Measurements from ENCODE around the gene RNF181. TPM values are rescaled to one million over a fixed set of nuclear protein-coding genes. Genes with fewer than 3 reads are reported as not detected.

Gene RNF181
- total RNA-seq, 1 experiment from 2014 or later = 123 TPM

- Mint-ChIP-seq H3K36me3 (ENCODE audit: insufficient read depth, unreplicated experiment) (peaks cover 33% of the 10 kb centered on the region), H3K27ac (ENCODE audit: unreplicated experiment) (no peak overlapping the region), H3K9me3 (ENCODE audit: unreplicated experiment) (no peaks in the 10 kb centered on the region), H3K4me1 (ENCODE audit: low read depth, unreplicated experiment) (peaks cover 18% of the 10 kb centered on the region), H3K27me3 (ENCODE audit: insufficient read depth, unreplicated experiment) (no peaks in the 10 kb centered on the region), H3K4me3 (ENCODE audit: unreplicated experiment) (peak overlapping the region; percentile 97)
- TF ChIP-seq CTCF (IDR thresholded peaks at IDR 0.05; ENCODE audit: insufficient read depth in 1 of 2, low read depth in 1 of 2, low read length in 1 of 2, severe bottlenecking in 1 of 2, unreplicated experiment in 1 of 2) = no peak
- ChIA-PET CTCF (interaction anchor here (0.6 to 0.7 kb wide), 2 partner anchors 12 to 58 kb away, joined by 6 to 9 read pairs; partner anchors contain the start of gene MAT2A), POLR2A (interaction anchor here (0.6 to 1.1 kb wide), 2 partner anchors 13 to 36 kb away, joined by 4 to 8 read pairs; partner anchors contain the start of gene GGCX)
- no peak for DNase-seq
- peaks cover 14% of the 10 kb centered on the region; the same call in 1 of the 2 replicates for H3K4me1 ChIP-seq
- BruUV-seq (replicated peaks) = no TSS peak
- peaks cover 11% of the 10 kb centered on the region for H3K36me3 ChIP-seq (ENCODE audit: control insufficient read depth, insufficient read depth, low read length)
- no peak overlapping the region; the same call in 1 of the 2 replicates for H3K4me3 ChIP-seq (ENCODE audit: low read depth, low read length)
- H3K27me3 ChIP-seq (replicated peaks; ENCODE audit: control insufficient read depth, insufficient read depth, low read length) = no peaks in the 10 kb centered on the region
- intact Hi-C loops (cut with micrococcal nuclease; ENCODE audit: unreplicated experiment) = no loop called here
- no peaks in the 10 kb centered on the region for H3K9me3 ChIP-seq
Observed at GRCh38 chr2:85597241-85597640, 1.7 kb downstream of the RNF181 start.

- DNase-seq = no peak
- ChIA-PET CTCF (no interaction called here), POLR2A (no interaction called here)
- Mint-ChIP-seq H3K27ac (ENCODE audit: unreplicated experiment) (no peak overlapping the region), H3K27me3 (ENCODE audit: insufficient read depth, unreplicated experiment) (no peaks in the 10 kb centered on the region), H3K9me3 (ENCODE audit: unreplicated experiment) (no peaks in the 10 kb centered on the region), H3K4me3 (ENCODE audit: unreplicated experiment) (no peak overlapping the region), H3K4me1 (ENCODE audit: low read depth, unreplicated experiment) (peaks cover 20% of the 10 kb centered on the region), H3K36me3 (ENCODE audit: insufficient read depth, unreplicated experiment) (peaks cover 46% of the 10 kb centered on the region)
- Histone ChIP-seq H3K36me3 (ENCODE audit: control insufficient read depth, insufficient read depth, low read length) (peaks cover 11% of the 10 kb centered on the region), H3K4me3 (ENCODE audit: low read depth, low read length) (no peak overlapping the region), H3K4me1 (peaks cover 16% of the 10 kb centered on the region; the same call in 1 of the 2 replicates), H3K27me3 (replicated peaks; ENCODE audit: control insufficient read depth, insufficient read depth, low read length) (no peaks in the 10 kb centered on the region), H3K9me3 (no peaks in the 10 kb centered on the region)
- intact Hi-C loops (cut with micrococcal nuclease; ENCODE audit: unreplicated experiment) = no loop called here
- BruUV-seq (replicated peaks) = no TSS peak
- TF ChIP-seq CTCF (IDR thresholded peaks at IDR 0.05; ENCODE audit: insufficient read depth in 1 of 2, low read depth in 1 of 2, low read length in 1 of 2, severe bottlenecking in 1 of 2, unreplicated experiment in 1 of 2) = no peak
Observed at GRCh38 chr2:85598594-85599340, 3.2 kb downstream of the RNF181 start.

GRCh38 chr2:85599468-85600234 lies 4.1 kb downstream of the RNF181 start:
- Histone ChIP-seq H3K27me3 (replicated peaks; ENCODE audit: control insufficient read depth, insufficient read depth, low read length) (no peaks in the 10 kb centered on the region), H3K4me1 (peaks cover 14% of the 10 kb centered on the region; the same call in 1 of the 2 replicates), H3K9me3 (no peaks in the 10 kb centered on the region), H3K36me3 (ENCODE audit: control insufficient read depth, insufficient read depth, low read length) (peaks cover 11% of the 10 kb centered on the region), H3K4me3 (ENCODE audit: low read depth, low read length) (no peak overlapping the region)
- TF ChIP-seq CTCF (IDR thresholded peaks at IDR 0.05; ENCODE audit: insufficient read depth in 1 of 2, low read depth in 1 of 2, low read length in 1 of 2, severe bottlenecking in 1 of 2, unreplicated experiment in 1 of 2) = no peak
- H3K9me3 Mint-ChIP-seq (ENCODE audit: unreplicated experiment) = no peaks in the 10 kb centered on the region
- H3K36me3 Mint-ChIP-seq (ENCODE audit: insufficient read depth, unreplicated experiment) = peaks cover 51% of the 10 kb centered on the region
- no peak overlapping the region for H3K4me3 Mint-ChIP-seq (ENCODE audit: unreplicated experiment)
- POLR2A ChIA-PET = no interaction called here
- DNase-seq = no peak
- BruUV-seq (replicated peaks) = no TSS peak
- H3K27ac Mint-ChIP-seq (ENCODE audit: unreplicated experiment) = no peak overlapping the region
- no peaks in the 10 kb centered on the region for H3K27me3 Mint-ChIP-seq (ENCODE audit: insufficient read depth, unreplicated experiment)
- H3K4me1 Mint-ChIP-seq (ENCODE audit: low read depth, unreplicated experiment) = peaks cover 17% of the 10 kb centered on the region
- CTCF ChIA-PET = no interaction called here
- intact Hi-C loops (cut with micrococcal nuclease; ENCODE audit: unreplicated experiment) = no loop called here

All from Caco-2 (cell line).